HFFc6 (cell line): Measurements from ENCODE around the gene CMSS1. TPM values are rescaled to one million over a fixed set of nuclear protein-coding genes. Genes with fewer than 3 reads are reported as not detected.

ENCODE experiments used
- DNase-seq: peaks from one replicate; pipeline ENCODE4 v3.0.0-alpha.2; 2018
- H3K27ac Mint-ChIP-seq: 2 replicates; pipeline ENCODE4 v1.8.0; 2020; ENCODE audit warnings: mild to moderate bottlenecking, mixed read lengths
- H3K27me3 Mint-ChIP-seq: 2 replicates; pipeline ENCODE4 v1.8.0; 2021; ENCODE audit warnings: mild to moderate bottlenecking, moderate library complexity, mixed read lengths; ENCODE audit not compliant: insufficient read depth
- H3K36me3 Mint-ChIP-seq: 2 replicates; pipeline ENCODE4 v1.8.0; 2021; ENCODE audit warnings: low read depth, mixed read lengths
- H3K4me1 Mint-ChIP-seq: 2 replicates; pipeline ENCODE4 v1.8.0; 2020; ENCODE audit warnings: low read depth, mixed read lengths
- H3K4me3 Mint-ChIP-seq: 2 replicates; pipeline ENCODE4 v1.8.0; 2020; ENCODE audit warnings: mild to moderate bottlenecking, moderate library complexity, mixed read lengths
- H3K9me3 Mint-ChIP-seq: 2 replicates; pipeline ENCODE4 v1.8.0; 2020; ENCODE audit warnings: mild to moderate bottlenecking, mixed read lengths
- CTCF ChIP-seq: fragments of 200-600 bp; sonication (generic); IDR thresholded peaks from 2 replicates; pipeline ENCODE4 v1.5.0; 2021; ENCODE audit warnings: antibody characterized with exemption, mild to moderate bottlenecking
- total RNA-seq, 6 experiments: library from RNA; stranded (reverse); fragmentation: NEBNext Ultra II Directional; extraction: Animal tissue kit (Norgen Biotek cat#: 25700); gene quantifications; 2 replicates in 1 of 6; 3 replicates in 5 of 6; pipeline ENCODE4 v1.2.3, GENCODE V29; 2021

Gene CMSS1
- total RNA-seq, 6 experiments from 2014 or later, result 27.8 to 47.0 (median 38.1) TPM

GRCh38 chr3:100004931-100005330 lies 187.3 kb downstream of the CMSS1 start:
- H3K4me1 Mint-ChIP-seq, result peaks cover 64% of the 10 kb centered on the region
- no peak overlapping the region for H3K27ac Mint-ChIP-seq
- H3K27me3 Mint-ChIP-seq, result no peaks in the 10 kb centered on the region; the same call in 1 of the 2 replicates
- DNase-seq, result no peak
- H3K9me3 Mint-ChIP-seq, result no peaks in the 10 kb centered on the region
- no peak for TF ChIP-seq CTCF
- no peak overlapping the region for H3K4me3 Mint-ChIP-seq
- H3K36me3 Mint-ChIP-seq, result 0 out of 2 replicates have a peak, but pooled peaks cover 5% of the 10 kb centered on the region

GRCh38 chr3:100005665-100006393 lies 188.2 kb downstream of the CMSS1 start:
- no peaks in the 10 kb centered on the region; the same call in 1 of the 2 replicates for H3K27me3 Mint-ChIP-seq
- TF ChIP-seq CTCF, result no peak
- H3K36me3 Mint-ChIP-seq, result 0 out of 2 replicates have a peak, but pooled peaks cover 5% of the 10 kb centered on the region
- H3K9me3 Mint-ChIP-seq, result no peaks in the 10 kb centered on the region
- peak overlapping the region; percentile 33; the same call in 1 of the 2 replicates for H3K27ac Mint-ChIP-seq
- no peak for DNase-seq
- H3K4me3 Mint-ChIP-seq, result no peak overlapping the region
- H3K4me1 Mint-ChIP-seq, result peaks cover 64% of the 10 kb centered on the region

GRCh38 chr3:100006570-100007271 lies 189.1 kb downstream of the CMSS1 start:
- Mint-ChIP-seq H3K4me3 (no peak overlapping the region), H3K9me3 (no peaks in the 10 kb centered on the region), H3K4me1 (peaks cover 64% of the 10 kb centered on the region), H3K36me3 (0 out of 2 replicates have a peak, but pooled peaks cover 5% of the 10 kb centered on the region), H3K27ac (peak overlapping the region; percentile 33; the same call in 1 of the 2 replicates), H3K27me3 (no peaks in the 10 kb centered on the region; the same call in 1 of the 2 replicates)
- DNase-seq, result peak; percentile 41
- peak; percentile 57 for TF ChIP-seq CTCF

- Mint-ChIP-seq H3K27ac (no peak overlapping the region), H3K36me3 (0 out of 2 replicates have a peak, but pooled peaks cover 5% of the 10 kb centered on the region), H3K9me3 (no peaks in the 10 kb centered on the region), H3K4me3 (no peak overlapping the region), H3K4me1 (peaks cover 58% of the 10 kb centered on the region), H3K27me3 (no peaks in the 10 kb centered on the region; the same call in 1 of the 2 replicates)
- no peak for DNase-seq
- TF ChIP-seq CTCF, result no peak
Measured at GRCh38 chr3:100007313-100007712, 189.7 kb downstream of the CMSS1 start.

- H3K4me3 Mint-ChIP-seq, result no peak overlapping the region
- DNase-seq, result no peak
- H3K9me3 Mint-ChIP-seq, result no peaks in the 10 kb centered on the region
- H3K36me3 Mint-ChIP-seq, result 0 out of 2 replicates have a peak, but pooled peaks cover 5% of the 10 kb centered on the region
- H3K4me1 Mint-ChIP-seq, result peaks cover 49% of the 10 kb centered on the region
- H3K27me3 Mint-ChIP-seq, result no peaks in the 10 kb centered on the region; the same call in 1 of the 2 replicates
- no peak for TF ChIP-seq CTCF
- no peak overlapping the region for H3K27ac Mint-ChIP-seq
Measured at GRCh38 chr3:100008081-100008698, 190.5 kb downstream of the CMSS1 start.
